GM12873 (cell line): ENCODE measurements around the gene SCUBE1.

Experiments
- CTCF ChIP-seq: IDR thresholded peaks from 2 replicates; pipeline ENCODE4 v1.5.1; 2012; ENCODE audit warnings: low read depth, mild to moderate bottlenecking, moderate library complexity, low read length, control low read depth; ENCODE audit not compliant: insufficient read depth; ENCODE audit errors: missing control alignments

The SCUBE1 gene

GRCh38 chr22:43326331-43327156 is 16.6 kb downstream of the SCUBE1 start:
- TF ChIP-seq CTCF = no peak

GRCh38 chr22:43325176-43325575 is 18.0 kb downstream of the SCUBE1 start:
- no peak for TF ChIP-seq CTCF

GRCh38 chr22:43320943-43321900 is 21.9 kb downstream of the SCUBE1 start:
- TF ChIP-seq CTCF = no peak

GRCh38 chr22:43319661-43320486 is 23.3 kb downstream of the SCUBE1 start:
- TF ChIP-seq CTCF = no peak

GRCh38 chr22:43317239-43317638 is 25.9 kb downstream of the SCUBE1 start:
- TF ChIP-seq CTCF = no peak

- TF ChIP-seq CTCF = no peak
Observed at GRCh38 chr22:43315687-43316217, 27.4 kb downstream of the SCUBE1 start.
